Loucy (cell line): ENCODE measurements around the gene NECTIN1.

ENCODE experiments used
- H2AFZ ChIP-seq: fragments of 200-600 bp; sonication (generic); 2 replicates; pipeline ENCODE4 v1.6.0; 2016; ENCODE audit warnings: antibody characterized with exemption, mild to moderate bottlenecking, low read length, moderate library complexity
- H3F3A ChIP-seq: fragments of 200-600 bp; 2 replicates; pipeline ENCODE4 v1.6.0; 2016; ENCODE audit warnings: antibody characterized with exemption, low read depth, mild to moderate bottlenecking
- H3K27me3 ChIP-seq: fragments of 200-600 bp; sonication (generic); 2 replicates; pipeline ENCODE4 v1.6.1; 2014; ENCODE audit warnings: low read length, mild to moderate bottlenecking; ENCODE audit not compliant: insufficient read depth, poor library complexity, severe bottlenecking
- H3K36me3 ChIP-seq: fragments of 200-600 bp; sonication (generic); 2 replicates; pipeline ENCODE4 v1.6.1; 2016; ENCODE audit warnings: low read length; ENCODE audit not compliant: insufficient read depth
- H3K4me1 ChIP-seq: fragments of 200-600 bp; sonication (generic); 2 replicates; pipeline ENCODE4 v1.5.1; 2014; ENCODE audit warnings: low read length, mild to moderate bottlenecking; ENCODE audit not compliant: insufficient read depth, poor library complexity, severe bottlenecking
- H3K4me2 ChIP-seq: fragments of 200-600 bp; sonication (generic); 2 replicates; pipeline ENCODE4 v1.6.0; 2014; ENCODE audit warnings: antibody characterized with exemption, low read length, low read depth, mild to moderate bottlenecking; ENCODE audit not compliant: poor library complexity, severe bottlenecking
- H3K4me3 ChIP-seq: fragments of 200-600 bp; sonication (generic); 2 replicates; pipeline ENCODE4 v1.5.1; 2014; ENCODE audit warnings: low read length, mild to moderate bottlenecking, mixed read lengths; ENCODE audit not compliant: poor library complexity, severe bottlenecking
- H3K79me2 ChIP-seq: fragments of 200-600 bp; sonication (generic); 2 replicates; pipeline ENCODE4 v1.6.1; 2014; ENCODE audit warnings: low read length; ENCODE audit not compliant: insufficient read depth
- H3K9ac ChIP-seq: fragments of 200-600 bp; sonication (generic); 2 replicates; pipeline ENCODE4 v1.6.0; 2014; ENCODE audit warnings: mild to moderate bottlenecking, low read depth, low read length, moderate library complexity; ENCODE audit not compliant: poor library complexity, severe bottlenecking
- H3K9me2 ChIP-seq: fragments of 200-600 bp; sonication (generic); replicated peaks from 2 replicates; pipeline ENCODE4 v1.6.1; 2016; ENCODE audit warnings: low read depth, low read length, mixed read lengths
- H3K9me3 ChIP-seq: fragments of 200-600 bp; sonication (generic); 2 replicates; pipeline ENCODE4 v1.6.1; 2014; ENCODE audit warnings: mild to moderate bottlenecking, antibody characterized with exemption, low read length, low read depth; ENCODE audit not compliant: insufficient read depth
- H4K20me1 ChIP-seq: fragments of 200-600 bp; sonication (generic); 2 replicates; pipeline ENCODE4 v1.6.0; 2014; ENCODE audit warnings: antibody characterized with exemption, low read length, mild to moderate bottlenecking; ENCODE audit not compliant: insufficient read depth, poor library complexity, severe bottlenecking
- CTCF ChIP-seq: fragments of 200-600 bp; sonication (generic); conservative IDR thresholded peaks from 2 replicates; pipeline ENCODE4 v1.5.1; 2014; ENCODE audit warnings: mild to moderate bottlenecking, antibody characterized with exemption, low read length
- EZH2phosphoT487 ChIP-seq: fragments of 200-600 bp; IDR thresholded peaks from 2 replicates; pipeline ENCODE4 v1.6.1; 2018; ENCODE audit warnings: antibody characterized with exemption, mild to moderate bottlenecking, moderate library complexity, borderline replicate concordance

Gene NECTIN1

GRCh38 chr11:119705362-119705761 is 23.6 kb downstream of the NECTIN1 start:
- Histone ChIP-seq H3K27me3 (no peaks in the 10 kb centered on the region), H3K9ac (no peak overlapping the region), H3K4me1 (peaks cover 48% of the 10 kb centered on the region), H3F3A (no peaks in the 10 kb centered on the region), H3K36me3 (peaks cover 20% of the 10 kb centered on the region; the same call in 1 of the 2 replicates), H3K4me3 (no peak overlapping the region), H3K79me2 (peaks cover 100% of the 10 kb centered on the region), H4K20me1 (peaks cover 55% of the 10 kb centered on the region), H3K9me3 (no peaks in the 10 kb centered on the region), H2AFZ (no peak overlapping the region), H3K4me2 (no peak overlapping the region), H3K9me2 (no peaks in the 10 kb centered on the region)
- TF ChIP-seq CTCF (no peak), EZH2phosphoT487 (no peak)

GRCh38 chr11:119704849-119705248 is 24.2 kb downstream of the NECTIN1 start:
- no peak for TF ChIP-seq CTCF
- no peak for TF ChIP-seq EZH2phosphoT487

GRCh38 chr11:119701591-119702549 is 27.1 kb downstream of the NECTIN1 start:
- TF ChIP-seq EZH2phosphoT487 = no peak
- no peak for TF ChIP-seq CTCF
- Histone ChIP-seq H3K79me2 (peaks cover 100% of the 10 kb centered on the region), H3K27me3 (no peaks in the 10 kb centered on the region), H4K20me1 (peaks cover 23% of the 10 kb centered on the region), H3K9ac (no peak overlapping the region), H3F3A (no peaks in the 10 kb centered on the region), H3K9me3 (no peaks in the 10 kb centered on the region), H3K4me1 (peaks cover 57% of the 10 kb centered on the region), H3K36me3 (peaks cover 15% of the 10 kb centered on the region; the same call in 1 of the 2 replicates), H3K4me3 (no peak overlapping the region), H3K9me2 (no peaks in the 10 kb centered on the region), H3K4me2 (no peak overlapping the region), H2AFZ (no peak overlapping the region)

More at GRCh38 chr11:119704849-119705248, 24.2 kb downstream of the NECTIN1 start:
- Histone ChIP-seq H3K36me3 (peaks cover 15% of the 10 kb centered on the region; the same call in 1 of the 2 replicates), H3K27me3 (no peaks in the 10 kb centered on the region), H3K9me3 (no peaks in the 10 kb centered on the region), H3K9me2 (no peaks in the 10 kb centered on the region), H3K4me2 (no peak overlapping the region), H3K9ac (no peak overlapping the region), H4K20me1 (peaks cover 51% of the 10 kb centered on the region), H3K79me2 (peaks cover 100% of the 10 kb centered on the region), H3K4me3 (no peak overlapping the region), H3F3A (no peaks in the 10 kb centered on the region), H3K4me1 (peaks cover 44% of the 10 kb centered on the region), H2AFZ (no peak overlapping the region)
